Trophoblast cell (in vitro differentiated cells and primary cell): ENCODE data around the gene VAV3.

Experiments used
- DNase-seq, 2 donors: peaks; one replicate each; pipeline ENCODE4 v3.0.0-alpha.2; 2016
- H2AFZ ChIP-seq: 2 replicates; pipeline ENCODE4 v1.6.1; 2013; ENCODE audit warnings: low read length, moderate library complexity, mild to moderate bottlenecking; ENCODE audit not compliant: insufficient read depth, poor library complexity
- H2AK5ac ChIP-seq: 2 replicates; pipeline ENCODE4 v1.6.1; 2013; ENCODE audit warnings: mild to moderate bottlenecking, low read length
- H2BK120ac ChIP-seq: 2 replicates; pipeline ENCODE4 v1.6.1; 2013; ENCODE audit warnings: low read length, mild to moderate bottlenecking, moderate library complexity; ENCODE audit not compliant: insufficient read depth, poor library complexity
- H2BK12ac ChIP-seq: 2 replicates; pipeline ENCODE4 v1.6.1; 2013; ENCODE audit warnings: mild to moderate bottlenecking, low read length, moderate library complexity
- H2BK5ac ChIP-seq: 2 replicates; pipeline ENCODE4 v1.6.1; 2013; ENCODE audit warnings: low read length, low read depth, moderate library complexity, mild to moderate bottlenecking; ENCODE audit not compliant: poor library complexity
- H3K14ac ChIP-seq: 2 replicates; pipeline ENCODE4 v1.6.1; 2013; ENCODE audit warnings: mild to moderate bottlenecking, low read length
- H3K18ac ChIP-seq: 2 replicates; pipeline ENCODE4 v1.6.1; 2013; ENCODE audit warnings: mild to moderate bottlenecking, low read length
- H3K23ac ChIP-seq: 2 replicates; pipeline ENCODE4 v1.6.1; 2013; ENCODE audit warnings: low read length
- H3K27ac ChIP-seq: 2 replicates; pipeline ENCODE4 v1.5.1; 2013; ENCODE audit warnings: low read depth, mild to moderate bottlenecking, inconsistent platforms, low read length, moderate library complexity
- H3K27me3 ChIP-seq: 2 replicates; pipeline ENCODE4 v1.6.1; 2013; ENCODE audit warnings: inconsistent platforms, mild to moderate bottlenecking, low read length, moderate library complexity; ENCODE audit not compliant: insufficient read depth
- H3K36me3 ChIP-seq, 2 experiments: 1 replicate in 1 of 2; 2 replicates in 1 of 2; pipeline ENCODE4 v1.6.1; 2013; ENCODE audit warnings: low read length in 2 of 2, mild to moderate bottlenecking in 2 of 2, moderate library complexity in 1 of 2; ENCODE audit not compliant: insufficient read depth in 2 of 2, control insufficient read depth in 1 of 2
- H3K4ac ChIP-seq: 2 replicates; pipeline ENCODE4 v1.6.1; 2013; ENCODE audit warnings: low read depth, mild to moderate bottlenecking, low read length, moderate library complexity
- H3K4me1 ChIP-seq, 2 experiments: 1 replicate in 1 of 2; 2 replicates in 1 of 2; pipeline ENCODE4 v1.6.1; 2013; ENCODE audit warnings: low read length in 2 of 2, mild to moderate bottlenecking in 2 of 2, moderate library complexity in 1 of 2; ENCODE audit not compliant: insufficient read depth in 2 of 2, control insufficient read depth in 1 of 2
- H3K4me2 ChIP-seq: 2 replicates; pipeline ENCODE4 v1.6.1; 2013; ENCODE audit warnings: inconsistent platforms, mild to moderate bottlenecking, low read length, moderate library complexity
- H3K4me3 ChIP-seq: 2 replicates; pipeline ENCODE4 v1.5.1; 2013; ENCODE audit warnings: mild to moderate bottlenecking, low read depth, low read length, inconsistent platforms
- H3K79me1 ChIP-seq: one replicate; pipeline ENCODE4 v1.6.1; 2013; ENCODE audit warnings: low read length
- H3K79me2 ChIP-seq: 2 replicates; pipeline ENCODE4 v1.6.1; 2013; ENCODE audit warnings: low read length, mild to moderate bottlenecking; ENCODE audit not compliant: control insufficient read depth, insufficient read depth, poor library complexity
- H3K9ac ChIP-seq: 2 replicates; pipeline ENCODE4 v1.6.1; 2013; ENCODE audit warnings: mild to moderate bottlenecking, low read length
- H3K9me3 ChIP-seq: 2 replicates; pipeline ENCODE4 v1.6.1; 2013; ENCODE audit warnings: low read depth, mild to moderate bottlenecking, control low read depth, inconsistent platforms, low read length; ENCODE audit not compliant: insufficient read depth
- H4K12ac ChIP-seq: 2 replicates; pipeline ENCODE4 v1.6.1; 2013; ENCODE audit warnings: low read depth, mild to moderate bottlenecking, low read length, moderate library complexity
- H4K8ac ChIP-seq: 2 replicates; pipeline ENCODE4 v1.6.1; 2013; ENCODE audit warnings: low read depth, mild to moderate bottlenecking, low read length, moderate library complexity
- H4K91ac ChIP-seq: one replicate; pipeline ENCODE4 v1.6.1; 2013; ENCODE audit warnings: low read depth, mild to moderate bottlenecking, low read length, moderate library complexity
- WGBS: extraction: QIAGEN DNeasy Blood & Tissue Kit; methylation state at CpG from one replicate; pipeline ENCODE4 v1.1.7; 2013; ENCODE audit warnings: missing lambda C conversion rate; ENCODE audit not compliant: insufficient read length, insufficient coverage; ENCODE audit errors: extremely low coverage; 5-methylcytosine and 5-hydroxymethylcytosine counted together

Gene VAV3

GRCh38 chr1:107795441-107795840 is 169.5 kb downstream of the VAV3 start:
- H3K23ac ChIP-seq = no peak overlapping the region
- H4K91ac ChIP-seq = no peak overlapping the region
- H2BK5ac ChIP-seq = no peak overlapping the region
- H3K79me2 ChIP-seq = no peaks in the 10 kb centered on the region
- H3K4ac ChIP-seq = no peak overlapping the region
- H2AK5ac ChIP-seq = no peak overlapping the region
- H3K4me1 ChIP-seq = no peaks in the 10 kb centered on the region
- DNase-seq = no peak
- no peaks in the 10 kb centered on the region for H3K36me3 ChIP-seq
- no peak overlapping the region for H3K14ac ChIP-seq
- WGBS = no CpG with 5 or more reads among the region's 1 CpG
- H2BK120ac ChIP-seq = no peak overlapping the region
- H3K18ac ChIP-seq = no peak overlapping the region
- H4K8ac ChIP-seq = no peak overlapping the region
- no peak overlapping the region for H3K27ac ChIP-seq
- no peaks in the 10 kb centered on the region for H3K79me1 ChIP-seq
- H4K12ac ChIP-seq = no peak overlapping the region
- H3K27me3 ChIP-seq = no peaks in the 10 kb centered on the region
- no peak overlapping the region for H3K4me3 ChIP-seq
- no peak overlapping the region for H2BK12ac ChIP-seq
- no peak overlapping the region for H3K4me2 ChIP-seq
- no peak overlapping the region for H3K9ac ChIP-seq
- H3K9me3 ChIP-seq = no peaks in the 10 kb centered on the region
- H2AFZ ChIP-seq = no peak overlapping the region

GRCh38 chr1:107794571-107794970 is 170.4 kb downstream of the VAV3 start:
- Histone ChIP-seq H3K4me2 (no peak overlapping the region), H2BK120ac (no peak overlapping the region), H3K18ac (no peak overlapping the region), H3K27me3 (no peaks in the 10 kb centered on the region), H4K12ac (no peak overlapping the region), H3K9me3 (no peaks in the 10 kb centered on the region), H2AFZ (no peak overlapping the region), H4K91ac (no peak overlapping the region), H3K4me1 (no peaks in the 10 kb centered on the region), H3K23ac (no peak overlapping the region), H3K79me2 (no peaks in the 10 kb centered on the region), H3K4me3 (no peak overlapping the region), H3K79me1 (no peaks in the 10 kb centered on the region), H3K4ac (no peak overlapping the region), H3K36me3 (peaks cover 0 to 2% of the 10 kb centered on the region in 2 experiments), H3K27ac (no peak overlapping the region), H3K14ac (no peak overlapping the region), H2BK12ac (no peak overlapping the region), H2BK5ac (no peak overlapping the region), H2AK5ac (no peak overlapping the region), H4K8ac (no peak overlapping the region), H3K9ac (no peak overlapping the region)
- no CpG with 5 or more reads among the region's 2 CpGs for WGBS
- DNase-seq = no peak

- no peak overlapping the region for H3K27ac ChIP-seq
- no peaks in the 10 kb centered on the region for H3K27me3 ChIP-seq
- no peak overlapping the region for H2BK5ac ChIP-seq
- peaks cover 0 to 2% of the 10 kb centered on the region in 2 experiments for H3K36me3 ChIP-seq
- H2AK5ac ChIP-seq = no peak overlapping the region
- H3K9me3 ChIP-seq = no peaks in the 10 kb centered on the region
- H3K18ac ChIP-seq = no peak overlapping the region
- no peaks in the 10 kb centered on the region for H3K79me2 ChIP-seq
- H4K91ac ChIP-seq = no peak overlapping the region
- WGBS = no CpG with 5 or more reads among the region's 7 CpGs
- no peak overlapping the region for H3K4me2 ChIP-seq
- no peak overlapping the region for H3K4me3 ChIP-seq
- H3K4ac ChIP-seq = no peak overlapping the region
- no peak for DNase-seq
- no peak overlapping the region for H4K12ac ChIP-seq
- no peak overlapping the region for H3K9ac ChIP-seq
- no peak overlapping the region for H2BK12ac ChIP-seq
- H3K79me1 ChIP-seq = no peaks in the 10 kb centered on the region
- H2AFZ ChIP-seq = no peak overlapping the region
- no peak overlapping the region for H3K14ac ChIP-seq
- no peaks in the 10 kb centered on the region for H3K4me1 ChIP-seq
- no peak overlapping the region for H2BK120ac ChIP-seq
- no peak overlapping the region for H4K8ac ChIP-seq
- no peak overlapping the region for H3K23ac ChIP-seq
Measured at GRCh38 chr1:107793896-107794453, 171.0 kb downstream of the VAV3 start.

GRCh38 chr1:107791348-107791747 is 173.6 kb downstream of the VAV3 start:
- Histone ChIP-seq H3K9me3 (no peaks in the 10 kb centered on the region), H4K12ac (no peak overlapping the region), H2BK5ac (no peak overlapping the region), H2AK5ac (no peak overlapping the region), H3K4me2 (no peak overlapping the region), H3K79me2 (no peaks in the 10 kb centered on the region), H3K4me3 (no peak overlapping the region), H2AFZ (no peak overlapping the region), H3K27me3 (no peaks in the 10 kb centered on the region), H3K14ac (no peak overlapping the region), H3K27ac (no peak overlapping the region), H3K9ac (no peak overlapping the region), H3K23ac (no peak overlapping the region), H4K91ac (no peak overlapping the region), H2BK120ac (no peak overlapping the region), H4K8ac (no peak overlapping the region), H3K4me1 (no peaks in the 10 kb centered on the region), H3K36me3 (peaks cover 0 to 2% of the 10 kb centered on the region in 2 experiments), H3K4ac (no peak overlapping the region), H2BK12ac (no peak overlapping the region), H3K18ac (no peak overlapping the region), H3K79me1 (no peaks in the 10 kb centered on the region)
- no peak for DNase-seq
